ENCODE results near the gene MYBPHL.

GRCh38 chr1:109269212-109269980 lies 37.4 kb downstream of the MYBPHL start:
- TF ChIP-seq, protein P1, sequence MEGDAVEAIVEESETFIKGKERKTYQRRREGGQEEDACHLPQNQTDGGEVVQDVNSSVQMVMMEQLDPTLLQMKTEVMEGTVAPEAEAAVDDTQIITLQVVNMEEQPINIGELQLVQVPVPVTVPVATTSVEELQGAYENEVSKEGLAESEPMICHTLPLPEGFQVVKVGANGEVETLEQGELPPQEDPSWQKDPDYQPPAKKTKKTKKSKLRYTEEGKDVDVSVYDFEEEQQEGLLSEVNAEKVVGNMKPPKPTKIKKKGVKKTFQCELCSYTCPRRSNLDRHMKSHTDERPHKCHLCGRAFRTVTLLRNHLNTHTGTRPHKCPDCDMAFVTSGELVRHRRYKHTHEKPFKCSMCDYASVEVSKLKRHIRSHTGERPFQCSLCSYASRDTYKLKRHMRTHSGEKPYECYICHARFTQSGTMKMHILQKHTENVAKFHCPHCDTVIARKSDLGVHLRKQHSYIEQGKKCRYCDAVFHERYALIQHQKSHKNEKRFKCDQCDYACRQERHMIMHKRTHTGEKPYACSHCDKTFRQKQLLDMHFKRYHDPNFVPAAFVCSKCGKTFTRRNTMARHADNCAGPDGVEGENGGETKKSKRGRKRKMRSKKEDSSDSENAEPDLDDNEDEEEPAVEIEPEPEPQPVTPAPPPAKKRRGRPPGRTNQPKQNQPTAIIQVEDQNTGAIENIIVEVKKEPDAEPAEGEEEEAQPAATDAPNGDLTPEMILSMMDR (IDR thresholded peaks at IDR 0.05), result no peak
- TF ChIP-seq POLR2A (IDR thresholded peaks at IDR 0.05), result no peak

Data from uterus (tissue), 2 donors.